GM15510 (cell line): Measurements from ENCODE around the gene DNPEP.

Experiments used
- POLR2A ChIP-seq: IDR thresholded peaks from 3 replicates; pipeline ENCODE4 v1.6.1; 2011; ENCODE audit warnings: borderline replicate concordance; ENCODE audit not compliant: insufficient read length; ENCODE audit errors: extremely low read depth

DNPEP gene

DNA sequence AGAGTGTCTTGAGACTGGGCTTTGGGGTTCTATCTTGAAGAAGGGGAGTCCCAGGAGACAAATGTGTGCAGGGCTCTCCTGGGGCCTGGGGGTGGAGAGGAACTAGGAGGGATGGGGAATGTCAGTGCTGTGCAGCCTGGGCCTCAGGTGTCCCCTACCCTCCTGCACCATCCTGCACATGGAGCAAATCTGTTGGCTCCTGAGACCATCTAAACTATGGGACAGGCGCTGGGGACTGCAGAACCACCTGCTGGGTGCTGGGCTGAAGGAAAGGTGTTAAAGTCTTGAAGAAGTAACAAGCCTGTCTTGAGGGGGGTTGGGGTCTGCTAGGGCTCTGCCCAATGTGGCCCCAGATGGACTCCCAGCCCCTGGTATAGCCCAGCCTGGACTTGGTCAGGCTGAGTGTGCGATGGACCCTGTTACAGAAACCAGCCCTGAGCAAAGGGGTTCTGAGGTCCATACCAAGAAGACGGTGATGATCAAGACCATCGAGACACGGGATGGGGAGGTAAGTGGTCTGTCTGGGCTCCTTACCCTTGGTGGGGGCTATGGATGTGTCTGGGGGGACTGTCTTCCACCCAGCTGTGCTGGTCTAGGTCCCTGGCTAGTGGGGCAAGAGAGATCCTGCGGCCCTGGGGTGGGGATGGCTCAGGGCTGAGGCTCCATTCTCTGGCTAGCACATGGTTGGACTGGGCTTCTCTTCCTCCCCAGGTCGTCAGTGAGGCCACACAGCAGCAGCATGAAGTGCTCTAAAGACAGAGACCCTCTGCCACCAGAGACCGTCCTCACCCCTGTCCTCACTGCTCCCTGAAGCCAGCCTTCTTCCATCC is 37.7 kb upstream of the DNPEP start:
- TF ChIP-seq POLR2A: no peak

DNA sequence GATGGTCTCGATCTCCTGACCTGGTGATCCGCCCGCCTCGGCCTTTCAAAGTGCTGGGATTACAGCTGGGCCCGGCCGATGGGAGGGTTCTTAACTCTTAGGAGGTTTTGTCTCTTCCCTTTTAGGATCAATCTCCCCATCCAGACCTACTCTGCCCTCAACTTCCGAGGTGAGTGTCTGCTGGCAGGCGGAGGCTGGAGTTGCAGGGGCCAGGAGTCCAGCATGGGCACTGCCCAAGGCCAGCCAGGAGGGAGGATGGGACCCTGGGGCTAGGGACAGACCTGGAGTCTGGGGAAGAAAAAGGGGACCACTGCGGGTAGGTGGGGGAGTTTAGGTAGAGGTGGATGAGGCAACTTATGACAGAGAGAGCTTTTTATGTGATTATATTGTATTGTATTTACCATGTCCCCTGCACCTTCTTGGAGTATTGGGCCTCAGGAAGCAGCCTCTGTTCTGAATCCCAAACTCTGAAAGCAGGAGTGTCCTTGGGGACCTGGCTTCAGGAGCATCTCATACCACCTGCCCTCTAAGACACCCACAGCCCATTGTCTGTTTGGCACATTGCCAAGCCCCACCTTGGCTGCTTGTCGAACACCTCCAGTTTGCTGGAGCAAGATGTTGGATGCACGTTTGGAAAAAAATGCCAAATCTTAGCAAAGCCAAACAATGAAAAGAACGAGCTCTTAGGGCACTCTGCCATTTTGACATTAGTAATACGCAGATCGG is 36.1 kb upstream of the DNPEP start:
- no peak for TF ChIP-seq POLR2A

GRCh38 chr2:219422952-219423534 is 35.3 kb upstream of the DNPEP start:
- TF ChIP-seq POLR2A: no peak

GRCh38 chr2:219421323-219421722 is 33.6 kb upstream of the DNPEP start:
- no peak for TF ChIP-seq POLR2A

- TF ChIP-seq POLR2A: no peak
Observed at GRCh38 chr2:219420687-219421086, 33.0 kb upstream of the DNPEP start.

DNA sequence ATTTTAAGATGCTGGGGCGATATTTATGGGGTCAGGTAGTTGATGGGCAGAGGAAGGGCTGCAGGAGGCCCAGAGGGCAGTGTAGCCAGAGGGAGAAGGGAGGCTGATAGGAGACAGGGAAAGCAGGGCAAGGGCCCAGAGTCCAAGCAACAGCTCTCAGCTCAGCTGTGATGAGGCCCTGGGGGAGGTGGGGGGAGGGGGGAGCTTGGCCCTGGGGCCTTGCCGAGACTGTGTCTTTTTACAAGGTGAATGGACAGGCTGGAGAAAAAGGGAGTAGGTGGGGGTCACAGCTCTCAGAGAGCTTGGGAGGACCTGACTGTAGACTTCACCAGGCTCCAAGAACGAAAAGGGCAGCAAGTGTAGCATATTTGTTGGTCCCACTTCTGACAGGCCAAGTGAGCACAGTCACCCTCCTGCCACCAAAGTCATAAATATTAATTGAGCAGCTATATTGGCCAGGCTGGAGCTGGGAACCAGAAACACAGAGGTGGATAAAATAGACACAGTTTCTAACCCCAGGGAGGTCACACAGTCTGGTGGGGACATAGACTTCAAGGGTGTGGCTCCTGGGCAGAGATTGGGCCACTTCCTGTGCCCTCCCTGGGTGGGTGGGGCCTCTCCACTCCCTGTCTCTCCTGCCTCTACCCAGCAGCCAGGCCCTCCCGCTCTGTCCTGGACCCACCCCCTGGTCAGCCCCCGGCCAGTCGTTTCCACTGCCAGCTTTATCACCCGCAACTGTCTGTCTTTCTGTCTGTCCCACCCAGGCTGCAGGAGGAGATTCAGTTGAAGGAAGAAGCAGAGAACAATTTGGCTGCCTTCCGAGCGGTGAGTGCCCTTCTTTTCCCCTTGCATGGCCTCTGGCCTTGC is 31.9 kb upstream of the DNPEP start:
- TF ChIP-seq POLR2A: no peak

DNA sequence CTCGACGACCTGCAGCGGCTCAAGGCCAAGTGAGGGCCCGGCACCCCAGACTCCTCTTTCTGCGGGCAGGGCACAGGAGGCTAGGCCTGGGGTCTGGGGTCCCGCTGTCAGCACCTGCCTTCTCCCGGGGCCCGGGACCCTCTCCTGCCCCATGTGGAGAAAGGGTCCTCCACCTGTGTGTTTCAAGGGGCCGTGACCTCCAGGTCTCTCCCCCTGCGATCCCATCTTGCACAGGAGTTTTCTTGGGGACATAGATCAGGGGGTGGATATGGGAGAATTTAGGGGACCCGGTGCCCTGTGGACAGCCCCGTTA is 31.3 kb upstream of the DNPEP start:
- TF ChIP-seq POLR2A: no peak

DNA sequence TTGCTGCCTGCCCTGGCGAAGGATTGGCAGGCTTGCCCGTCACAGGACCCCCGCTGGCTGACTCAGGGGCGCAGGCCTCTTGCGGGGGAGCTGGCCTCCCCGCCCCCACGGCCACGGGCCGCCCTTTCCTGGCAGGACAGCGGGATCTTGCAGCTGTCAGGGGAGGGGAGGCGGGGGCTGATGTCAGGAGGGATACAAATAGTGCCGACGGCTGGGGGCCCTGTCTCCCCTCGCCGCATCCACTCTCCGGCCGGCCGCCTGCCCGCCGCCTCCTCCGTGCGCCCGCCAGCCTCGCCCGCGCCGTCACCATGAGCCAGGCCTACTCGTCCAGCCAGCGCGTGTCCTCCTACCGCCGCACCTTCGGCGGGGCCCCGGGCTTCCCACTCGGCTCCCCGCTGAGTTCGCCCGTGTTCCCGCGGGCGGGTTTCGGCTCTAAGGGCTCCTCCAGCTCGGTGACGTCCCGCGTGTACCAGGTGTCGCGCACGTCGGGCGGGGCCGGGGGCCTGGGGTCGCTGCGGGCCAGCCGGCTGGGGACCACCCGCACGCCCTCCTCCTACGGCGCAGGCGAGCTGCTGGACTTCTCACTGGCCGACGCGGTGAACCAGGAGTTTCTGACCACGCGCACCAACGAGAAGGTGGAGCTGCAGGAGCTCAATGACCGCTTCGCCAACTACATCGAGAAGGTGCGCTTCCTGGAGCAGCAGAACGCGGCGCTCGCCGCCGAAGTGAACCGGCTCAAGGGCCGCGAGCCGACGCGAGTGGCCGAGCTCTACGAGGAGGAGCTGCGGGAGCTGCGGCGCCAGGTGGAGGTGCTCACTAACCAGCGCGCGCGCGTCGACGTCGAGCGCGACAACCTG is 30.7 kb upstream of the DNPEP start, which contains the start of gene DES:
DES (plus strand) TSS at position 223 of the 857 bp plus-strand sequence; CDS start at position 309, 86 bp downstream.
- TF ChIP-seq POLR2A: no peak

DNA sequence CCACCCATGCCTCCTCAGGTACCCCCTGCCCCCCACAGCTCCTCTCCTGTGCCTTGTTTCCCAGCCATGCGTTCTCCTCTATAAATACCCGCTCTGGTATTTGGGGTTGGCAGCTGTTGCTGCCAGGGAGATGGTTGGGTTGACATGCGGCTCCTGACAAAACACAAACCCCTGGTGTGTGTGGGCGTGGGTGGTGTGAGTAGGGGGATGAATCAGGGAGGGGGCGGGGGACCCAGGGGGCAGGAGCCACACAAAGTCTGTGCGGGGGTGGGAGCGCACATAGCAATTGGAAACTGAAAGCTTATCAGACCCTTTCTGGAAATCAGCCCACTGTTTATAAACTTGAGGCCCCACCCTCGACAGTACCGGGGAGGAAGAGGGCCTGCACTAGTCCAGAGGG is 29.7 kb upstream of the DNPEP start:
- TF ChIP-seq POLR2A: no peak

DNA sequence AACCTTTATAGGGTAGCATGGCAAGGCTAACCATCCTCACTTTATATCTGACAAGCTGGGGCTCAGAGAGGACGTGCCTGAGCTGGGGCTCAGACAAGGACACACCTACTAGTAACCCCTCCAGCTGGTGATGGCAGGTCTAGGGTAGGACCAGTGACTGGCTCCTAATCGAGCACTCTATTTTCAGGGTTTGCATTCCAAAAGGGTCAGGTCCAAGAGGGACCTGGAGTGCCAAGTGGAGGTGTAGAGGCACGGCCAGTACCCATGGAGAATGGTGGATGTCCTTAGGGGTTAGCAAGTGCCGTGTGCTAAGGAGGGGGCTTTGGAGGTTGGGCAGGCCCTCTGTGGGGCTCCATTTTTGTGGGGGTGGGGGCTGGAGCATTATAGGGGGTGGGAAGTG is 29.2 kb upstream of the DNPEP start:
- no peak for TF ChIP-seq POLR2A

DNA sequence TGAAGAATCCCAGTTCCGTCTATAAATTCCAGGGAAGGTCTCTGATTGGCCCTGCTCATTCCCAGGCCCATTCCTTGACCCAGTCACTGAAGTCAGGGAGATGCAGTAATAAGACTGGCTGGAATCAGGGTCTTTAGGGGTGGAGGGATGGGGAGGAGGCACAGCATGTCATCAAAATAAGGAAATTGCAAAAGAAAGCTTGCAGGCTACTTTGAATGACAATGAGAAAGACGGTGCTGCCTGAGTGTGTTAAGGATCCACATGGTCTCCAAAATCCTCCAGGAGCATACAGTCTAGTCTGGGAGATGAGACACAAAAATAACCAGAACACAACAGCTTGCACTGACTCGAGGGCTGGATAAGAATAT is 28.5 kb upstream of the DNPEP start:
- no peak for TF ChIP-seq POLR2A

DNA sequence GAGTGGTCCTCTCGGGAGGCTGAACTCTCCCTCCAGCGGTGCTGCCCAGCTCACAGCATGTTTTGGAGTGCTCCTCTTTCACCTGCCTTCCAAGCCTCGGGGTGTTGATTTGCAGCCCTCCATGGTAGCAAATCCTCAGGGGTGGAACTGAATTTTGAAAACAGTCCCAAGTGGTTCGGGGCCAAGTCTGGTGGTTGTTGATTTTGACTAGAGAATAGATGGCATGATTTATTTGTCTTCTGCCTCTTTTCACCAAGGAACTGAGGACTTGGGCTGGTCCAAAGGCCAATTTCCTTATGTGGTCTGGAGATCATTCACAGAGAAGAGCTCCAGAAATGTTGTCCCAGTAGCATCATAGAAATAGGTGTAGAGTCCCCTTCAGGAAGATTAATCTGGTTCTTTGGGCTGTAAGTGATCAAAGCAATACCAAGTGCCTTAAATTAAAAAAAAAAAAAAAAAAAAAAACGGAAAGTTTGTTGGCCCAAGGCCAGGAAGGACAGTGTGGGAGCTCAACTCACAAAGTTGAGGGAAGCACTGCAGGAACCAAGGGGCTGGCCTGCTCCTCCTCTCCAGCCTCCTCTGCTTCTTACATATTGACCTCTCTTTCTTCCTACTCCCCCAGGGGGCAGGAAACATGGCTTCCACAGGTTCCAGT is 28.0 kb upstream of the DNPEP start:
- no peak for TF ChIP-seq POLR2A

GRCh38 chr2:219414857-219415256 is 27.1 kb upstream of the DNPEP start:
- TF ChIP-seq POLR2A: no peak
